Uterus (tissue), 2 donors: ENCODE measurements around the gene TAF11L13.

Source experiments
- POLR2A ChIP-seq, 2 donors: fragments of 450-650 bp; IDR thresholded peaks; one replicate each; pipeline ENCODE4 v1.6.1; 2016; ENCODE audit warnings: antibody characterized with exemption in 2 of 2, mild to moderate bottlenecking in 1 of 2, moderate library complexity in 1 of 2
- TF ChIP-seq, protein P1 (sequence below), 4 experiments: fragments of 200-600 bp in 2 of 4; fragments of 450-650 bp in 2 of 4; sonication (generic) in 2 of 4; IDR thresholded peaks; one replicate each; pipeline ENCODE4 v1.5.1; 2016 to 2019; ENCODE audit warnings: antibody characterized with exemption in 4 of 4, mild to moderate bottlenecking in 2 of 4, moderate library complexity in 1 of 4

DNA sequence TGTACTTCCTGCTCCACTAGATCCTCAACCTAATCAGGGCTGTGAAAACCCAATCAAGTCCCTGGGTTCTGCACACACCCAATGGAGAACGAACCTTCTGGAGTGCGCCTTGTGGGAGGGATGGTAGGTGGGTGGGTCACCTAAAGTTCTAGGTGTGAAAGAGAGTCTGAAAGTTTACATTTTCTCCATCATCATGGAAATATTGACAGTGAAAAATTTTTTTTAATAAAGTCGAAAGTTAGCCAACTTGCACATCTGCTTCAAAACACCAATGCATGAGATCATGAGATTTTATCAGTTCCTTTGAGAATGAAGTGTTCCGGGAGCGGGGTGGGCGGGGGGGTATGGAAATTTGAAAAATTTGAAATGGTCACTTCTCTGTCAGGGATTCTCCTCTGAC, 24.0 kb downstream of the TAF11L13 start:
- TF ChIP-seq, protein P1, sequence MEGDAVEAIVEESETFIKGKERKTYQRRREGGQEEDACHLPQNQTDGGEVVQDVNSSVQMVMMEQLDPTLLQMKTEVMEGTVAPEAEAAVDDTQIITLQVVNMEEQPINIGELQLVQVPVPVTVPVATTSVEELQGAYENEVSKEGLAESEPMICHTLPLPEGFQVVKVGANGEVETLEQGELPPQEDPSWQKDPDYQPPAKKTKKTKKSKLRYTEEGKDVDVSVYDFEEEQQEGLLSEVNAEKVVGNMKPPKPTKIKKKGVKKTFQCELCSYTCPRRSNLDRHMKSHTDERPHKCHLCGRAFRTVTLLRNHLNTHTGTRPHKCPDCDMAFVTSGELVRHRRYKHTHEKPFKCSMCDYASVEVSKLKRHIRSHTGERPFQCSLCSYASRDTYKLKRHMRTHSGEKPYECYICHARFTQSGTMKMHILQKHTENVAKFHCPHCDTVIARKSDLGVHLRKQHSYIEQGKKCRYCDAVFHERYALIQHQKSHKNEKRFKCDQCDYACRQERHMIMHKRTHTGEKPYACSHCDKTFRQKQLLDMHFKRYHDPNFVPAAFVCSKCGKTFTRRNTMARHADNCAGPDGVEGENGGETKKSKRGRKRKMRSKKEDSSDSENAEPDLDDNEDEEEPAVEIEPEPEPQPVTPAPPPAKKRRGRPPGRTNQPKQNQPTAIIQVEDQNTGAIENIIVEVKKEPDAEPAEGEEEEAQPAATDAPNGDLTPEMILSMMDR (IDR thresholded peaks at IDR 0.05), result no peak
- no peak for TF ChIP-seq POLR2A (IDR thresholded peaks at IDR 0.05)
